Erythroblast (primary cell): ENCODE data around the gene IGLL5.

Experiments used
- GATA1 ChIP-seq: IDR thresholded peaks from 2 replicates; pipeline ENCODE4 v1.6.1; 2011; ENCODE audit warnings: low read depth, mild to moderate bottlenecking, control low read depth, low read length, moderate library complexity
- POLR2A ChIP-seq: IDR thresholded peaks from 2 replicates; pipeline ENCODE4 v1.6.1; 2011; ENCODE audit warnings: mild to moderate bottlenecking, low read length

- TF ChIP-seq POLR2A (no peak), GATA1 (no peak)
These were observed 9.5 kb downstream of the IGLL5 start for GRCh38 chr22:22897091-22897490.
